Urinary bladder (tissue), 4 donors: ENCODE measurements around the gene HMGA1. TPM values are rescaled to one million over a fixed set of nuclear protein-coding genes. Genes with fewer than 3 reads are reported as not detected.

Experiments
- DNase-seq: peaks from one replicate; pipeline ENCODE4 v3.0.0-alpha.2; 2015; ENCODE audit errors: extremely low spot score
- H3K27ac ChIP-seq: one replicate; pipeline ENCODE4 v1.5.1; 2013; ENCODE audit warnings: low read depth, mild to moderate bottlenecking, moderate library complexity
- H3K36me3 ChIP-seq: one replicate; pipeline ENCODE4 v1.6.1; 2013; ENCODE audit warnings: mild to moderate bottlenecking, moderate library complexity; ENCODE audit not compliant: insufficient read depth
- H3K4me1 ChIP-seq: one replicate; pipeline ENCODE4 v1.6.1; 2013; ENCODE audit warnings: mild to moderate bottlenecking, moderate library complexity; ENCODE audit not compliant: insufficient read depth
- H3K4me3 ChIP-seq: one replicate; pipeline ENCODE4 v1.5.1; 2013; ENCODE audit warnings: low read depth, low read length
- WGBS: extraction: QIAGEN DNeasy Blood & Tissue Kit; methylation state at CpG from one replicate; pipeline ENCODE4 v1.1.7; 2013; 5-methylcytosine and 5-hydroxymethylcytosine counted together
- polyA plus RNA-seq: library from polyadenylated mRNA; stranded (reverse); fragments of 200-250 nt; gene quantifications from one replicate; pipeline ENCODE4 v1.2.3, GENCODE V29; 2013
- small RNA-seq: library from RNA; depleted of rRNA; stranded (forward); fragments of <200 nt; gene quantifications from one replicate; pipeline ENCODE3, GENCODE V24; 2014
- total RNA-seq: library from RNA; depleted of rRNA; stranded (reverse); fragments of >200 nt; gene quantifications from one replicate; pipeline ENCODE4 v1.2.3, GENCODE V29; 2014
- donor health status: healthy with polysubstance abuse.
- donor health status: healthy.

HMGA1 gene
- total and polyA plus RNA-seq, 2 donors: 12.4 to 23.6 TPM

GRCh38 chr6:34292954-34293353 lies 56.3 kb downstream of the HMGA1 start:
- 98% methylated on average over 3 of the region's 3 CpGs for WGBS

GRCh38 chr6:34295721-34296120 lies 59.0 kb downstream of the HMGA1 start:
- Histone ChIP-seq H3K4me1 (peaks cover 3% of the 10 kb centered on the region), H3K4me3 (no peak overlapping the region), H3K27ac (no peak overlapping the region), H3K36me3 (peaks cover 2% of the 10 kb centered on the region)
- WGBS: 76% methylated on average over 3 of the region's 3 CpGs
- no peak for DNase-seq

More at GRCh38 chr6:34292954-34293353, 56.3 kb downstream of the HMGA1 start:
- H3K27ac ChIP-seq: no peak overlapping the region
- no peak for DNase-seq
- no peak overlapping the region for H3K4me3 ChIP-seq
- H3K36me3 ChIP-seq: peaks cover 5% of the 10 kb centered on the region
- H3K4me1 ChIP-seq: no peaks in the 10 kb centered on the region

Small RNAs within 50 kb of the gene (small RNA-seq; reads per million reads assigned to genes)
- not detected for gene MIR6835

Other genes starting within 250 kb of the HMGA1 start
- 0.11 TPM for gene GRM4, start 90.8 kb upstream of the HMGA1 start, total RNA-seq
- 0.01 TPM for gene GRM4, start 90.8 kb upstream of the HMGA1 start, polyA plus RNA-seq
- 4.2 TPM for gene SMIM29, start 12.1 kb downstream of the HMGA1 start, total RNA-seq
- gene SMIM29, start 12.1 kb downstream of the HMGA1 start, polyA plus RNA-seq: 44.9 TPM
- gene NUDT3, start 155.8 kb downstream of the HMGA1 start, total RNA-seq: 43.9 TPM
- gene NUDT3, start 155.8 kb downstream of the HMGA1 start, polyA plus RNA-seq: 20.7 TPM
- gene RPS10, start 189.2 kb downstream of the HMGA1 start, total RNA-seq: 1,395 TPM
- 2,930 TPM for gene RPS10, start 189.2 kb downstream of the HMGA1 start, polyA plus RNA-seq
- gene PACSIN1, start 229.2 kb downstream of the HMGA1 start, total RNA-seq: 0.32 TPM
- 0.20 TPM for gene PACSIN1, start 229.2 kb downstream of the HMGA1 start, polyA plus RNA-seq